ENCODE measurements around the gene SIRPD. TPM values are rescaled to one million over a fixed set of nuclear protein-coding genes. Genes with fewer than 3 reads are reported as not detected.
A peak's percentile ranks its signal among the peaks of the same experiment; 100 is the strongest.

The SIRPD gene
- total RNA-seq, 1 donor, result 0.42 TPM

DNA sequence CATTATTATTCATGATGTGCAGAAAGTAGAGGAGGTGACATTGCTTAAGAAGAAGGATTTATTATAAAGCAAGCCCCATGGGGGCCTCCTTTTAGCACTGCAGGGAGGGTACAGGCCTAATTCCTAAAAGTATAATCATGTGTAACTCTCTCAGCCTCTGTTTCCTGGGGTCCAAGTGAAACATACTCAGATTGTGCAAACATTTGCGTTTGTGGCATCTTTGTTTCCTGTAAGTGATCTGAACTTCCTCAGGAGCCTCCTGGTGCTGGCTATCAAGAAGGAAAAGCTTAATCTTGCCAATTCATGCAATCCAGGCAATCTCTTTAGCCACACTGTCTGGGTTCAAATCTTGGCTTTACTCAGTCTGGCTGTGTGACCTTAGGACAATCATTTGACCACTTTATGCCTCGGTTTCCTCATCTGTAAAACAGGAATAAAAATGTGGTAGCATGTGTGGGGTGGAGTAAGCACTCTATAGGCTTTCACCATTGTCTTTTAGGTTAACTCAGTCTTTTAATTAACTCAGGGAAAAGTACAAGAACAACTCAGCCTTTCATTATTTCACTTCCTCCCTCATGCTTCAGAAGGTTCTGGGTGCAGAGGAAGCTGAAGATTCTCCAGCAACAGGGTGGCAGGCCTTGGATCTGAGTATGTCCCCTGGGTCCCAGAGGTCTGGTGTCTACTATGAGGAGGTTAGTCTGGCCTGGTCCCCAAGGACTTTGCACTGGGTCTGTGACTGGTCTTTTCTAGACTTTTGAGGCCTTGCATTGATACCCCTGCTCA lies 65.5 kb downstream of the SIRPD start:
- H3K4me1 ChIP-seq (ENCODE audit: insufficient read depth, low read length), result peaks cover 59% of the 10 kb centered on the region
- no peak overlapping the region for H3K4me3 ChIP-seq (ENCODE audit: low read length)

DNA sequence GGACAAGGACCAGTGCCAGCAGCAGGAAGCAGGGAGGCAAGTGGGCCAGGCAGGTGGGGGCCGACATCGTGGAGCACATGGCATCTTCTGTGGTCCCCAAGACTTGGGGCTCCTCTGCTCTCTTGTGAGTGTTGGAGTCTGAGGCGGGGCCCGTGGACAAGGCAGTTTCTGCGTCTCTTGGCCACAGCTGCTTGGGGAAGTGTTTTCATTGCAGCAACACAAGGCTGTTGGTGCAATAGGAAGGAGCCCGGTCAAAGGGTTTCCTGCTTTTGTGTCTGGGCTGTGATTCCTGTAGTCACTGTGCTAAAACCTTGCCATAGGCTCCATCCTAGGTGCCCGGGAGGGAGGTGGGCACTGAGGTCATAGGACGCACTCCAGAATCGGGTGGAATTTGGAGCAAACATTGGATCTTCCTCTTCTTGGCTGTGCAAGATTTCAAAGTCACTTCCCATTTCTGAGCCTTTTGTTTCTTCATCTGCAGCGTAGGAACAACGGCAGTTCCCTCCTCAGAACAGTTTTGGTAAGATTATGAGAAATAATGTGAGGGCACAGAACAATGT lies 66.1 kb downstream of the SIRPD start, which contains the start of gene SIRPB2:
Gene SIRPB2 (minus strand): TSS at position 140 of the 560 bp plus-strand sequence. CDS start 61 bp downstream, at position 79.
- Histone ChIP-seq H3K27me3 (ENCODE audit: insufficient read depth, low read length) (no peaks in the 10 kb centered on the region), H3K4me3 (ENCODE audit: low read length) (peak within 1 kb of the TSS; percentile 58), H3K9me3 (ENCODE audit: low read depth, low read length) (no peaks in the 10 kb centered on the region), H3K4me1 (ENCODE audit: insufficient read depth, low read length) (peaks cover 62% of the 10 kb centered on the region)

More for the DNA sequence above, 65.5 kb downstream of the SIRPD start:
- peaks cover 3% of the 10 kb centered on the region for H3K27me3 ChIP-seq (ENCODE audit: insufficient read depth, low read length)
- H3K9me3 ChIP-seq (ENCODE audit: low read depth, low read length), result no peaks in the 10 kb centered on the region

DNA sequence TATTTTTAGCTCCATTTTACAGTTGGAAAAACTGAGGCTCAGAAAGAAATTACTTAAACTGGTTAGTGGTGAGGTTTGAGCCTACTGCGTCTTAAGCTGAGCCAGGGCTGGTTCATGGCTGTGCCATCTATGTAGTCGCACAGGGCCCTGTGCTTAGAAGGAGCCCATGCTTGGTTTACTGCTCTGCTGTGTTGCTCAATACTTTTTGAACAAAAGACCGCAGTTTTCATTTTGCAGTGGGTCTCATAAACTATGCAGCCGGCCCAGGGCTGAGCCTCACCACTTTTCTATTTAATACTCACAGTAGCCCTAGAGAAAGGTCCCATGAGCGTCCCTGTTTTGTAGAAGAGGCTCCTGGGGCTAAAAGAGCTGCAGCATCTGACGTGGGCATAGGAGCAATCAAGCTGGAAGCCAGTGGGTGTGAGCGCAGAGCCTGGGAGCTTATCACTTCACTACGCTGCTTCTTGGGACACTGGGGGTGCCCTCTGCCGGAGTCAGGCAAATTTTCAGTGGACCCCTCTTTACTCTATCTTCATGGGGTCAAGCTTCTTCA lies 66.8 kb downstream of the SIRPD start:
- no peaks in the 10 kb centered on the region for H3K27me3 ChIP-seq (ENCODE audit: insufficient read depth, low read length)
- H3K4me1 ChIP-seq (ENCODE audit: insufficient read depth, low read length), result peaks cover 67% of the 10 kb centered on the region
- peak overlapping the region; percentile 58 for H3K4me3 ChIP-seq (ENCODE audit: low read length)
- H3K9me3 ChIP-seq (ENCODE audit: low read depth, low read length), result no peaks in the 10 kb centered on the region

DNA sequence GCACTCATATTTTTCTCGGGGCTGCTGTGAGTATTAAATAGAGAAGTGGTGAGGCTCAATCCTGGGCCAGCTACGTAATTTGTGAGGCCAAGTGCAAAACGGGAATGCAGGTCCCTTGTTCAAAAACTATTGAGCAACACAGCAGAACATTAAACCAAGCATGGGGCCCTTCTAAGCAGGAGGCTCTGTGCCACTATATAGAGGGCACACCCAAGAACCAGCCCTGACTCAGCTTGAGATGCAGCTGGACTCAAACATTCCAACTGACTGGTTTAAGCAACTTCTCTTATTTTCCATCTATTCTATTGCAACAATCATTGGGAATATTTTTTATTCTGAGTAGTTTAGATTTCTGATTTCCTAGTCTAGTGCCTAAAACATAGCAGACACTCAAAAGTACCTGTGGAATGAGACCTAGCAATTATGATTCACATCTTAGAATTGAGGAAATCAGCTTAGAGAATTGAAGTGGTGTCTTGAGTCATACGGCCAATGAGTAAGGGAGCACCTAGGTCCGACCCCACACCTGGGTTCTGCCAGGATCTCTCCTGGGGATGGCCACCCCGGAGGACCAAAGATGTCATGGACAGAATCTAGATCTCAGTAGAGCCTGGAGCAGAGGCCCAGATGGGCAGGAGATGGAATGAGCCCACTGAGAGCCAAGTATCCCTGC lies 67.6 kb downstream of the SIRPD start:
- Histone ChIP-seq H3K9me3 (ENCODE audit: low read depth, low read length) (no peaks in the 10 kb centered on the region), H3K27me3 (ENCODE audit: insufficient read depth, low read length) (no peaks in the 10 kb centered on the region), H3K4me1 (ENCODE audit: insufficient read depth, low read length) (peaks cover 63% of the 10 kb centered on the region), H3K4me3 (ENCODE audit: low read length) (peak overlapping the region; percentile 58)

DNA sequence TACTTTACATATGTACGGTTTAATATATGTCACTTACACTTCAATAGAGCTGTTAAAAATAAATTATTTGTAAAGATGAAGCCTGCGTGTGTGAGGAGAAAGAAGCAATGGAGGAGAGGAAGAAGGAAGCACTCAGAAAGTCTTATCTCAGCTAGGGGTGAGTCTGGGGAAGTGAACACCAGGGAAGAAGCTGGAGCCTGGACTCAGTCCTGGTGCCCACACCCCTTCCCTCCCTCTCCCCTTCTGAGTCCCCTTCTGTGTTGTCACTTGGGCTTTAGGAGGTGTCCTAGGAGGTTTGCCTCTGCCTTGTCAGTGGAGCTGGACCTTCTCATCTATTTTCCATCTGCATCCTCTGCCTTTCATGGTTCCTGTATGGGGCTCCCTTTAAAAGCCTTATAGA lies 68.2 kb downstream of the SIRPD start:
- no peaks in the 10 kb centered on the region for H3K9me3 ChIP-seq (ENCODE audit: low read depth, low read length)
- H3K27me3 ChIP-seq (ENCODE audit: insufficient read depth, low read length), result no peaks in the 10 kb centered on the region
- H3K4me3 ChIP-seq (ENCODE audit: low read length), result peak overlapping the region; percentile 58
- peaks cover 60% of the 10 kb centered on the region for H3K4me1 ChIP-seq (ENCODE audit: insufficient read depth, low read length)

DNA sequence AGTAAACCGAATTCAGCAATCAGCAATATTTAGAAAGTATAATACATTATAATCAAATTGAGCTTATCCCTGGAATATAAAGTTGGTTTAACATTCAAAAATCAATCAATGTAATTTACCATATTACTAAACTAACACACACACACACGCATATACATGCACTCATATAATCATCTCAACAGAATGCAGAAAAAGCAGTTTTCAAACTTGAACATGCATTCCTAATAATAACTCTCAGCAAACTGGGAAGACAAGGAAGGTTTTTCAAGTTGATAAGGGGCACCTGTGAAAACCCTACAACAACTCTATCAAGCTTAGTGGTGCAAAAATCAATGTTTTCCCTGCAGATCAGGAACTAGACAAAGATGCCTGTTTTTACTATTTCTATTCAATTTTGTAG lies 70.9 kb downstream of the SIRPD start:
- H3K4me3 ChIP-seq (ENCODE audit: low read length), result no peak overlapping the region
- H3K9me3 ChIP-seq (ENCODE audit: low read depth, low read length), result no peaks in the 10 kb centered on the region
- peaks cover 7% of the 10 kb centered on the region for H3K27me3 ChIP-seq (ENCODE audit: insufficient read depth, low read length)
- H3K4me1 ChIP-seq (ENCODE audit: insufficient read depth, low read length), result peaks cover 38% of the 10 kb centered on the region

DNA sequence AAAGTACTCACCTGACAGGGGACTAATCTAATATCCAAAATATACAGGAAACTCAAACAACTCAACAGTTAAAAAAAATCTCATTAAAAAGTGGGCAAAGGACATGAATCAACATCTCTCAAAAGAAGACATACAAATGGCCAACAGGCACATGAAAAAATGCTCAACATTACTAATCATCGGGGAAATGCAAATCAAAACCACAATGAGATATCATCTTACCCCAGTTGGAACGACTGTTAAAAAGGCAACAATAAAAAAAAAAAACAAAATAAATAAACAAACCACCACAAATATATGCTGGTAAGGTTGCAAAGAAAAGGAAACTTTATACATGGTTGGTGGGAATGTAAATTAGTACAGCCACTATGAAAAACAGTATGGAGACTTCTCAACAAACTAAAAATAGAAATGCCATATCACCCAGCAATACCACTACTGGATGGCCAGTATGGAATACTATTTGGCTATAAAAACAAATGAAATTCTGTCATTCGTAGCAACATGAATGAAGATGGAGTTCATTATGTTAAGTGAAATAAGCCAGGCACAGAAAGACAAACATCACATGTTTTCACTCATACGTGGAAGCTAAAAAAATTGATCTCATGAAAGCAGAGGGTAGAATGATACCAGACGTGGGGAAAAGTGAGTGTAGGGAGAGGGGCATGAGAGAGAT lies 72.9 kb downstream of the SIRPD start:
- Histone ChIP-seq H3K27me3 (ENCODE audit: insufficient read depth, low read length) (peaks cover 7% of the 10 kb centered on the region), H3K9me3 (ENCODE audit: low read depth, low read length) (no peaks in the 10 kb centered on the region), H3K4me1 (ENCODE audit: insufficient read depth, low read length) (peaks cover 51% of the 10 kb centered on the region), H3K4me3 (ENCODE audit: low read length) (no peak overlapping the region)

Other genes starting within 250 kb of the SIRPD start
- 0.42 TPM for gene SDCBP2, start 228.6 kb downstream of the SIRPD start, total RNA-seq
- 102 TPM for gene FKBP1A, start 164.7 kb downstream of the SIRPD start, total RNA-seq
- 28.1 TPM for gene NSFL1C, start 90.9 kb downstream of the SIRPD start, total RNA-seq
- gene SIRPB2, start 66.3 kb downstream of the SIRPD start, total RNA-seq, result 8.8 TPM
- 22.8 TPM for gene SIRPB1, start 62.3 kb upstream of the SIRPD start, total RNA-seq
- 6.8 TPM for gene SIRPG, start 100.1 kb upstream of the SIRPD start, total RNA-seq

Measured in mononuclear cell (primary cell).